Stimulated activated CD8-positive, alpha-beta memory T cell treated with anti-CD3 and anti-CD28 coated beads, Interleukin-2, amount 100 ng/mL, for 48 hours (primary cell): ENCODE data around the gene ZAR1.

Source experiments
- DNase-seq, 2 donors: peaks; one replicate each; pipeline ENCODE4 v3.0.0-alpha.2; 2020; ENCODE audit warnings: low read depth in 2 of 2

ZAR1 gene

GRCh38 chr4:48490680-48491513, 845 bp downstream of the ZAR1 start:
- no peak for DNase-seq

DNA sequence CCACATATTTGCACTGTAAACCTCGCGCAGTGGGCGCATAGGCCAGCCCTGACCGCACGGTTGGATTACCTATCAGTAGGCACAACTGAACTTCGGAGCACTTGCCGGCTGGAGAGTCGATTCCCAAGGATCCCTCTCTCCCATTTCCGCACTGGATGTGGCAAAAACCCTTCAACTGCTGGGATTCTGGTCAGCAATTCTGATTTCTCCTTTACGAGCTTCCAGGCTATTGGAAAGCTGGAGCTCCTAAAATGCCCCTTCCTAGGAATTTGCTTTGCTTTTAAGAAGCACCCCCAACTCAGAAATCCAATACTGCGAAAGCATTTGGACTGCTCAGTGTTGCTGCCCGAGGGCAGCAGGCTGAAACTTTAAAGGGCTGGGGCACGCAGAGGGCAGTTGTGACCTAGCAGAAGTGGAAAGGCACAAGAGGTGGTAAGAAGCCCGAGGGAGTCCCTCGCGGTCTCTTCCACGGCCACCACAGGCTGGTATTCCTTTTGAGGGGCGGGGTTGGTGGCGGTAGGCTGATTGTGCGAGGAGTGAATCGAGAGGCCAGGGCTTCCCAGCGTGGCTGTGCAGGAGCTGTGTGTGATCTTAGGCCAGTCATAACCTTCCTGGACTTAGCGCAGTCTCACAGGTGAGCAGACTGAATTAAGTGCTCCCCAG, 1.6 kb downstream of the ZAR1 start:
- no peak for DNase-seq

DNA sequence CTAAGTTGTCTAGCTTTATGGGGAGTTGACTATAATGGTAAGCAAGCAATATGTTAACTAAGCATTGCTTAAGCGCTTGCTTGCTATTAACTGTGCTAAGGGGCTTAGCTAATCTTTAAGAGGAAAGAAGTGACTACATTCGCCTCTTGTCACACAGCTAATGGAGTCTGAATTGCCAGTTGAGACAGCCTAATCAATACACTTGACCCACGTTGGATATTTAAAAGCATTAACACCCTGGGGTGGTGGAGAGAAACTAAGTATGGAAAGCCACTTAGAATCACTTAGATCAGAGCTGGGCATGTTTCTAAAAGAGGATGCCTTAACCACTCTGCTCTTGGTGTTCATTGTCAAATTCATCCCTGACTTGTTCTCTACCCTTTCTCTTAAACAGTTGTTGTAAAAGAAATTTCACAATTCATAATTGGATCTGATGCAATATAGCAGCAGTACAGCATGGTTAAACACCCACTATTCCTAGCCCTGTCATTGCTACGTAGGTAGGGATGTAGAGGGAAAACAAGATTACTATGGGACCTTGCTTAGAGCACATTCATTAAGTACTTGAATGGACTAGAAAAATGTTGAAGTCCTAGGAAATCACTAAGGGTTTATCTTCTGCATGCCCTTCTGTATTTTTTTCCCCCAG, 3.5 kb downstream of the ZAR1 start:
- no peak for DNase-seq

GRCh38 chr4:48495941-48496340, 5.9 kb downstream of the ZAR1 start:
- no peak for DNase-seq

DNA sequence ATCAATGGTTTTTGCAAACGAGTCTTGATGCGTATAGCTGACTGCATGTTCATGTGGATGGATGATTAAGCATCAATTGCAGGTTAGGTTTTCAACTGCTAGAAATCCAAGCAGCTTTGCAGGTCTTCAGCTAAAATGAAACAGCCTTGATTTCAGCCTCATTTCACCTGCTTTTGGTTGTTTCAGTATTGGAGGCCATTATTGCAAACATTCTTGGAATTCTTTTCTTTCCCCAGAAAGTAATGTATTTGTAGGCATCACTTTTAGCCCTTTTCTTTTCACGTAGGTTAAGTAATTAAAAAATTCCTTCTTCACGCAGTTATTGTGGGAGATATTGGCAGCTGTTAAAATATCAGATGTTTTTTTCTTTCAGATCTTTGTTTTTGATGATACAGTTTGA, 8.8 kb downstream of the ZAR1 start:
- DNase-seq, result no peak

GRCh38 chr4:48499551-48500066, 9.6 kb downstream of the ZAR1 start:
- no peak for DNase-seq

DNA sequence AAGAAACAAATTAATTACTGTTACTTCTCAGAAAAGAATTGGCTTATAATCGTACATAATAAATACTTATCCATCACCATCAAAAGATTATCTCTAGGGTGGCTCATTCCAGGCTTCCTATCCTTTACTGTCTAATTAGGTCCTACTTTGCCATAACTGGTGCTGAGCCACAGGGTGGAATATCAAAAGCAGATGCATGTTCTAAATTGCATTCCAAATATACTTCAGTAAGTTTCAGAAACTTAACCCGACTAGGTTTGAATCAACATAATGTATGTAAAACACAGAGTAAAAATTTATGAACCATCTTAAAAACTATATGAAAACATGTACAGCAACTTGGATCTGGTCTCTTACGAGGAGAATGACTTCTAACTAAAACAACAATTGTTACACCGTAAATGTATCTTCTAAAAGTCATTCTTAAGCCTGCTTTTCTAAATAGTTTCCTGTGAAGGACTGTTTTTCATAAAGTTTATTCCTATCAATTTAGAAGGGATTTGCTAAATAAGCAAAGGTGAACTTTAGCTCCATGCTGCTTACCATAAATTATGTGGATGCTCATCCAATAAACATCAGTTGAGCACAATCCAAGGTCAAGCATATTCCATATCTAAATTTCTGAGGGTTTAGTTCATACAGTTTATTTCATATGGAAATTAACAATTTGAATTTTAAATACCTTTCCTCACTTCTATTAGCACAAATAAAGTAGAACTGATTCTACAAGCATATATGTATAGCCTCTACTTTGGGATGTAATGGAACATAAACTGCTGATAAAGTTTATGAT, 13.4 kb downstream of the ZAR1 start:
- no peak for DNase-seq

DNA sequence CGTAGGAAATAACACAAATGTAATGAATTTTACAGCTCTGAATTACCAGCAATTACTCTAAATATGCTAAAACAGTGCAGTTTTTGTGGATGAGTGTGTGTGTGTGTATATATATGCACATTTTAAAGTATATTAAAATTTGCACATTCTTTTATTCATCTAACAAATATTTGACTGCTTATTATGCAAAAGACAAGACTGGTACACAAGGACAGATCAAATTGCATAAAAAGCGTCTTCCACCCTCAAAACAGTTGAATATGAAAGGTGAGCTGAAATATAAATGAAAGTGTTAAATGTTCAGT, 13.9 kb downstream of the ZAR1 start:
- no peak for DNase-seq

- DNase-seq, result no peak
Observed at GRCh38 chr4:48504352-48504751, 14.3 kb downstream of the ZAR1 start.

DNA sequence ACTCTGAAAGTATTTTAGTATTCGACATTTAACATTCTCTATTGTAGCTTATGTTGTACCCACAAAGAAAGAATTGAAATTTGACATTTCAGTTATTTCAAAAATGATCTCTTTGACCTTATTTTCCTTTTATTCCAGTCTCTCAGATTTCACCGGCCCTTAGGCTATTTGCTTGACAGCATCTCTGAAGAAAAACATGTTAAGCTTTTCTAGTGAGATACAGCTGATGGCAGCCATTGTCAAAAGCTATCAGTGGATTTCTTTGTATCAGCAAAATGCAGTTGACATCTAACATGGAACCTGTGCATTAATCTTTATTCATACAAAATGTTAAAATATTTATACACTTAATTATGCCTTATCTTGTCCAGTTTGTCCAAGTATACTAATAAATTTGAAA, 16.7 kb downstream of the ZAR1 start:
- DNase-seq, result no peak

GRCh38 chr4:48509543-48509942, 19.5 kb downstream of the ZAR1 start:
- DNase-seq, result no peak

DNA sequence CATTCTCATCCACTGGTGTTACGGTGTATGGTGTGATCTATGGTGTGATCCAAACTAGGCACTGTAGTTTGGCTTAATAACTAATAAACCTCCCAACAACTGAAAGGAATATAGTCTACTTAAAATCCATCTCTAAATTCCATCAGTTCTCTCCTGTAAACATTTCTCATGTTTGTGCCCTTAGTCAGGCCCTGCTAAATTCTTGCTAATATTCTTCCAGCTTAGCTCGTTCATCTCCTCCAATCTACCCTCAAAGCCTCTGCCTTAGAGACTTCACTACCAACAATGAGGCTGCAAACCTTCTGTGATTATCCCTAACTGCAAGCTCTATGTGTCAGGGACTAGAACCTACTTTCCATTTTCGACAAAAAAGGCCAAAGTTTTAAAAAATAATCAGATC, 28.1 kb downstream of the ZAR1 start:
- no peak for DNase-seq

DNA sequence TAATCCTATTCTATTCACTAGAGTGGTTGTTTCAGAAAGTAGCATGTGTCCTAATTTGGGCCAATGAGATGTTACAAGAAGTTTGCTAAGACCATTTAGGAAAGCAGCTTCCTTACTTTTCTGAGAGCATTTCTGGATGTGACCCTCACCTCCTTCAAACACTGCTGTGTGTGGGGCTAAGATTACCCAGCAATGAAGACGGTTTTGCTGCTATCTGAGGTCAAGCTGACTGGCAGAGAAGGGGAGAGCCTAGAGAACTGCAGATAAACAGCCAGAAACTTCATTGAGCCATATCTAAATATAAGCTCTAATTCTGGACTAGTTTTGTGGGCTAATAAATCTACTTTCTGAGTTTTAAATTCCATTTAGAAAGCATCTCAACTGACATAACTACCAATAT, 36.4 kb downstream of the ZAR1 start:
- DNase-seq, result no peak

DNA sequence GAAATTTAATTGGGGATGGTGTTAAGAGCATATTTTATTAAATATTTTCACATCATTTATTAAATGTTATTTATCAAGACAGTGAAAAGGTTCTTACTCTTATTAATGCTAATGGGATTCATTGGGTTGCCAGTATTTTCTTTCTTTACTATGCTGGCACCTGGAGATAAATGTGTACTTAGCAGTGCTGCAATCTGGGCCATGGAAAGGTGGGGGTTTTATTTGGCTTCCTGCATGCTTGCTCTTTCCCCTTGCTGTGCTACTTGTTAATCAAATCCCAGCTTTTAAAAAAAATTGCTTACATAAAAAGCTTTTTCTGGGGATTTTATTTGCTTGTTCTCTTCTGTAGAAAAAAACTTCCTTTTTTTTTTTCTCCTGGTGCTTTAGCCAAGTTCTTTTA, 48.3 kb downstream of the ZAR1 start:
- DNase-seq, result no peak

DNA sequence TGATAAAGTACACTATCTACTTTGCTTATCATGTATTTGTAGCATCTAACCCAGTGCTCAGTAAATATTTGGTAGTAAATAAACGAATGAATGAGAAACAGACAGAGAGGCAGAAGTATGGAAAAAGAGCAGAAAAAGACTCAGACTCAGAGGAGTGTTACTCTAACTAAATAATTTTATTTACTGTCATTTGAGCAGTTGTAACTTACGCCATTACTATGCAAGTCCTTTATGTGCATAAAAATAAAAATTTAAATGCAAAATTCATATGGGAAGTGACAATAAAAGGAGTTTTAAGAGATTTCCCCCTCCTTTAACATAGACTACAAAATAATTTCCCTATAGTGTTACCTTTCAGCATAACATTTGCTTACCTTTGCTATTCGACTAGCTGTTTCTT, 49.5 kb downstream of the ZAR1 start:
- DNase-seq, result no peak

DNA sequence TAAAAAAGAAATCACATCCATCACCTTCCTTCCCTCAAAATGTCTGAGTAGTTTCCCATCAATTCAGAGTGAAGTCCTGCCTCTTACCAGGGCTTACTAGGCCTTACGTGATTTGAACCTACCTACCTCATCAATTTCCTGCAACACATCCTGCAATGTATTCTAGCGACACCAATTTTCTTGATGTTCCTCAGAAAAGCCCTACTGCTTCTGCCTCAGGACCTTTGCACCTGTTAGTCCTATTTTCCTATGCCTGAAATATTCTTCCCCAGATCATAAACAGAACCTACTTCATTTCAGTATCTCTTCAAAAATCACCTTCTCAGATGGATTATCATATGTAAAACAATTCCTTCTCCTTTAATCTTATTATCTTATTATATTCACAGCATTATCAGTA, 52.8 kb downstream of the ZAR1 start:
- DNase-seq, result no peak

GRCh38 chr4:48543796-48544195, 53.7 kb downstream of the ZAR1 start:
- DNase-seq, result no peak
